Measurements from ENCODE around the gene SLIT3.

- no peak for TF ChIP-seq BHLHE40 (IDR thresholded peaks at IDR 0.05; ENCODE audit: borderline replicate concordance)
- no peak for TF ChIP-seq SUZ12 (IDR thresholded peaks at IDR 0.05)
- TF ChIP-seq SP1 (IDR thresholded peaks at IDR 0.05) = no peak
These were observed 50.1 kb downstream of the SLIT3 start for GRCh38 chr5:169250887-169251286.
